Measurements from ENCODE around the gene CCDC170.

- TF ChIP-seq EZH2 (IDR thresholded peaks at IDR 0.05; ENCODE audit: low read length, missing control alignments), result no peak
- no peak for TF ChIP-seq CTCF (conservative IDR thresholded peaks at IDR 0.05 in 1 of 2, IDR thresholded peaks at IDR 0.05 in 1 of 2; ENCODE audit: low read depth in 1 of 2, low read length in 2 of 2)
Observed at GRCh38 chr6:151664390-151664789, 170.6 kb downstream of the CCDC170 start.
